Omental fat pad (tissue), 4 donors: Measurements from ENCODE around the gene OR4L1. TPM values are rescaled to one million over a fixed set of nuclear protein-coding genes. Genes with fewer than 3 reads are reported as not detected.
"Not testable (repeated sequence)": the region's sequence is repeated elsewhere in the genome, so short reads cannot be mapped to it uniquely, and the experiment has no call there.

Experiments used
- ATAC-seq: fragments of 150-250 bp; one replicate; pipeline ENCODE4 v1.9.1; 2016; ENCODE audit warnings: mild to moderate bottlenecking, moderate library complexity; ENCODE audit not compliant: low FRiP score
- DNase-seq: peaks from one replicate; pipeline ENCODE4 v3.0.0-alpha.2; 2019; ENCODE audit warnings: low spot score
- CTCF ChIP-seq, 3 donors: fragments of 450-650 bp; IDR thresholded peaks; one replicate each; pipeline ENCODE4 v1.5.1; 2016 to 2017; ENCODE audit warnings: antibody characterized with exemption in 3 of 3, mild to moderate bottlenecking in 3 of 3, moderate library complexity in 2 of 3
- small RNA-seq: library from RNA; depleted of rRNA; stranded (forward); fragments of <200 nt; gene quantifications from one replicate; pipeline ENCODE3, GENCODE V24; 2016
- total RNA-seq, 4 donors: library from RNA; depleted of rRNA; stranded (reverse); fragments of >200 nt; gene quantifications; one replicate each; pipeline ENCODE4 v1.1.0, GENCODE V29; 2016

The OR4L1 gene
- total RNA-seq, 4 donors from 2014 or later: not detected

GRCh38 chr14:20048202-20048601 is 11.6 kb upstream of the OR4L1 start:
- ATAC-seq: no peak

GRCh38 chr14:20092050-20092449 is 32.2 kb downstream of the OR4L1 start:
- ATAC-seq: no peak
- no peak for TF ChIP-seq CTCF (IDR thresholded peaks at IDR 0.05)
- no peak for DNase-seq

More at GRCh38 chr14:20048202-20048601, 11.6 kb upstream of the OR4L1 start:
- no peak for TF ChIP-seq CTCF (IDR thresholded peaks at IDR 0.05)
- no peak for DNase-seq

- ATAC-seq (no peak), DNase-seq (no peak)
- TF ChIP-seq CTCF (IDR thresholded peaks at IDR 0.05): no peak
Observed at GRCh38 chr14:20093442-20093841, 33.6 kb downstream of the OR4L1 start.

- DNase-seq, ATAC-seq: not testable (repeated sequence)
Observed at GRCh38 chr14:20098926-20099770, 39.3 kb downstream of the OR4L1 start.

GRCh38 chr14:20110438-20110837 is 50.6 kb downstream of the OR4L1 start, which contains the start of gene OR4K17:
Gene OR4K17 (plus strand): TSS chr14:20110739. CDS start chr14:20117500, 6,761 bp downstream.
- no peak for ATAC-seq
- no peak for DNase-seq
- no peak for TF ChIP-seq CTCF (IDR thresholded peaks at IDR 0.05)

Small RNA genes within 50 kb of the gene (small RNA-seq; reads per million reads assigned to genes)
- gene RNA5SP380: not detected

Other genes with a start within 250 kb of the OR4L1 start
- not detected for gene OR4K2, start 184.9 kb upstream of the OR4L1 start, total RNA-seq
- not detected for gene OR4K5, start 139.4 kb upstream of the OR4L1 start, total RNA-seq
- not detected for gene OR4K1, start 129.1 kb upstream of the OR4L1 start, total RNA-seq
- not detected for gene OR4K15, start 84.5 kb upstream of the OR4L1 start, total RNA-seq
- gene OR4Q2, start 57.9 kb upstream of the OR4L1 start, total RNA-seq: not detected
- gene OR4K14, start 40.7 kb upstream of the OR4L1 start, total RNA-seq: not detected
- not detected for gene OR4K13, start 24.0 kb upstream of the OR4L1 start, total RNA-seq
- gene OR4K17, start 50.7 kb downstream of the OR4L1 start, total RNA-seq: not detected
- gene OR4N5, start 78.8 kb downstream of the OR4L1 start, total RNA-seq: not detected
- gene OR11G2, start 130.9 kb downstream of the OR4L1 start, total RNA-seq: not detected
- not detected for gene OR11H6, start 163.7 kb downstream of the OR4L1 start, total RNA-seq
- gene OR11H7, start 168.9 kb downstream of the OR4L1 start, total RNA-seq: not detected
- not detected for gene OR11H4, start 179.2 kb downstream of the OR4L1 start, total RNA-seq
- gene TTC5, start 245.9 kb downstream of the OR4L1 start, total RNA-seq: 10 to 100 TPM in 2 of 4 donors, 1 to 10 TPM in 2; 7.4 to 12.6 (median 10.0) TPM